Esophagus squamous epithelium (tissue), 5 donors: ENCODE results near the gene FIP1L1. TPM values are rescaled to one million over a fixed set of nuclear protein-coding genes. Genes with fewer than 3 reads are reported as not detected.

Experiments
- DNase-seq: peaks from one replicate; lab custom pipeline; 2025; lab: John Stamatoyannopoulos, UW
- H3K27ac ChIP-seq, 4 donors: fragments of 200-600 bp; sonication (generic); one replicate each; pipeline ENCODE4 v1.5.1; 2016 to 2019; ENCODE audit warnings: mild to moderate bottlenecking in 1 of 4
- H3K27me3 ChIP-seq, 4 donors: fragments of 200-600 bp; sonication (generic); 1 replicate in 3 of 4; 2 replicates in 1 of 4; pipeline versions ENCODE4 v1.5.1 to v1.6.0; 2017 to 2021; ENCODE audit warnings: antibody characterized with exemption in 1 of 4
- H3K36me3 ChIP-seq, 3 donors: fragments of 200-600 bp; sonication (generic); one replicate each; pipeline ENCODE4 v1.5.1; 2016 to 2019
- H3K4me1 ChIP-seq, 3 donors: fragments of 200-600 bp; sonication (generic); one replicate each; pipeline ENCODE4 v1.5.1; 2017 to 2019
- H3K4me3 ChIP-seq, 4 donors: fragments of 200-600 bp; sonication (generic); 1 replicate in 3 of 4; 2 replicates in 1 of 4; pipeline ENCODE4 v1.5.1; 2016 to 2019; ENCODE audit warnings: mild to moderate bottlenecking in 2 of 4, moderate library complexity in 1 of 4
- H3K9me3 ChIP-seq, 3 donors: fragments of 200-600 bp; sonication (generic); one replicate each; pipeline ENCODE4 v1.5.1; 2016 to 2019
- CTCF ChIP-seq, 6 experiments: fragments of 450-650 bp in 4 of 6; fragments of 200-600 bp in 2 of 6; sonication (generic) in 2 of 6; IDR thresholded peaks; one replicate each; pipeline ENCODE4 v1.5.1; 2016 to 2019; ENCODE audit warnings: antibody characterized with exemption in 6 of 6, mild to moderate bottlenecking in 4 of 6, moderate library complexity in 4 of 6
- POLR2A ChIP-seq, 4 donors: fragments of 450-650 bp; IDR thresholded peaks; one replicate each; pipeline ENCODE4 v1.6.1; 2017; ENCODE audit warnings: antibody characterized with exemption in 4 of 4, mild to moderate bottlenecking in 4 of 4, moderate library complexity in 3 of 4
- WGBS, 2 donors: methylation state at CpG; one replicate each; pipeline ENCODE4 v1.1.5; 2018; 5-methylcytosine and 5-hydroxymethylcytosine counted together
- intact Hi-C: fragments of 100-400 bp; cut with DNase I; formaldehyde crosslinking; loops from one replicate; pipeline ENCODE4 v1.15.0; 2022
- total RNA-seq, 4 donors: library from RNA; depleted of rRNA; stranded (reverse); fragments of >200 nt; gene quantifications; one replicate each; pipeline ENCODE4 v1.1.0, GENCODE V29; 2016
- donor health status: DM: yes; HTN: yes; CAD: no.

Gene FIP1L1
- total RNA-seq, 4 donors from 2014 or later, result 24.8 to 46.0 (median 32.9) TPM

GRCh38 chr4:53364624-53365023 is 12.8 kb upstream of the FIP1L1 start:
- TF ChIP-seq CTCF (IDR thresholded peaks at IDR 0.05) (no peak), POLR2A (IDR thresholded peaks at IDR 0.05) (no peak)
- no peak overlapping the region for H3K27ac ChIP-seq
- no peak for DNase-seq
- intact Hi-C loops, result no loop called here
- H3K4me3 ChIP-seq, result peak overlapping the region; percentile 60 to 91 (median 78)
- no peaks in the 10 kb centered on the region for H3K36me3 ChIP-seq
- H3K9me3 ChIP-seq, result no peaks in the 10 kb centered on the region
- peaks cover 6 to 52% (median 17%) of the 10 kb centered on the region in 3 donors for H3K4me1 ChIP-seq
- peaks cover 0 to 13% (median 0%) of the 10 kb centered on the region in 4 donors for H3K27me3 ChIP-seq
- 34 to 47% methylated on average over 3 of the region's 3 CpGs for WGBS, 2 donors

- Histone ChIP-seq H3K4me3 (peak overlapping the region; percentile 60 to 91 (median 78)), H3K9me3 (no peaks in the 10 kb centered on the region), H3K27me3 (peaks cover 0 to 17% (median 0%) of the 10 kb centered on the region in 4 donors), H3K27ac (peak overlapping the region; percentile 41 to 77 (median 60)), H3K4me1 (peaks cover 6 to 52% (median 17%) of the 10 kb centered on the region in 3 donors), H3K36me3 (no peaks in the 10 kb centered on the region)
- no peak for TF ChIP-seq POLR2A (IDR thresholded peaks at IDR 0.05)
- TF ChIP-seq CTCF (IDR thresholded peaks at IDR 0.05), result no peak
- intact Hi-C loops, result no loop called here
- no peak for DNase-seq
- 0% methylated on average over 5 to 7 of the region's 8 CpGs for WGBS, 2 donors
These were observed 12.3 kb upstream of the FIP1L1 start for GRCh38 chr4:53365121-53365485.

GRCh38 chr4:53365486-53366300 is 11.7 kb upstream of the FIP1L1 start, which contains the start of gene SCFD2:
Gene SCFD2, minus strand, starts transcription at chr4:53366061.
- H3K4me3 ChIP-seq, result peak within 1 kb of the TSS; percentile 60 to 91 (median 78)
- intact Hi-C loops, result no loop called here
- no peaks in the 10 kb centered on the region for H3K36me3 ChIP-seq
- peaks cover 0 to 23% (median 0%) of the 10 kb centered on the region in 4 donors for H3K27me3 ChIP-seq
- H3K4me1 ChIP-seq, result peaks cover 6 to 52% (median 17%) of the 10 kb centered on the region in 3 donors
- 0 to 1% methylated on average over 20 to 22 of the region's 51 CpGs for WGBS, 2 donors
- DNase-seq, result peak; percentile 89
- TF ChIP-seq CTCF (IDR thresholded peaks at IDR 0.05), result no peak
- TF ChIP-seq POLR2A (IDR thresholded peaks at IDR 0.05), result peak in 1 of 4 donors; percentile 36
- H3K27ac ChIP-seq, result peak within 1 kb of the TSS; percentile 41 to 77 (median 64)
- no peaks in the 10 kb centered on the region for H3K9me3 ChIP-seq

- no peak for DNase-seq
- Histone ChIP-seq H3K36me3 (no peaks in the 10 kb centered on the region), H3K27ac (peak overlapping the region; percentile 41 to 77 (median 64)), H3K4me1 (peaks cover 6 to 48% (median 17%) of the 10 kb centered on the region in 3 donors), H3K27me3 (peaks cover 0 to 30% (median 0%) of the 10 kb centered on the region in 4 donors), H3K4me3 (peak overlapping the region; percentile 60 to 91 (median 78)), H3K9me3 (no peaks in the 10 kb centered on the region)
- intact Hi-C loops, result no loop called here
- TF ChIP-seq CTCF (IDR thresholded peaks at IDR 0.05), result no peak
- no peak for TF ChIP-seq POLR2A (IDR thresholded peaks at IDR 0.05)
- 13% methylated on average over 8 of the region's 8 CpGs for WGBS, 2 donors
These were observed 11.1 kb upstream of the FIP1L1 start for GRCh38 chr4:53366301-53366716.

GRCh38 chr4:53367721-53368120 is 9.7 kb upstream of the FIP1L1 start:
- intact Hi-C loops, result no loop called here
- Histone ChIP-seq H3K27ac (no peak overlapping the region), H3K9me3 (no peaks in the 10 kb centered on the region), H3K4me3 (no peak overlapping the region), H3K36me3 (no peaks in the 10 kb centered on the region), H3K27me3 (peaks cover 0 to 42% (median 0%) of the 10 kb centered on the region in 4 donors), H3K4me1 (peaks cover 6 to 34% (median 15%) of the 10 kb centered on the region in 3 donors)
- no peak for TF ChIP-seq CTCF (IDR thresholded peaks at IDR 0.05)
- no peak for TF ChIP-seq POLR2A (IDR thresholded peaks at IDR 0.05)
- no peak for DNase-seq
- 45 to 49% methylated on average over 2 of the region's 2 CpGs for WGBS, 2 donors
